Putamen (tissue), 1 donor: Measurements from ENCODE around the gene OR1J1.

Experiments
- DNase-seq: peaks from one replicate; pipeline ENCODE4 v3.0.0-alpha.2; 2016; ENCODE audit warnings: low spot score

Gene OR1J1

DNA sequence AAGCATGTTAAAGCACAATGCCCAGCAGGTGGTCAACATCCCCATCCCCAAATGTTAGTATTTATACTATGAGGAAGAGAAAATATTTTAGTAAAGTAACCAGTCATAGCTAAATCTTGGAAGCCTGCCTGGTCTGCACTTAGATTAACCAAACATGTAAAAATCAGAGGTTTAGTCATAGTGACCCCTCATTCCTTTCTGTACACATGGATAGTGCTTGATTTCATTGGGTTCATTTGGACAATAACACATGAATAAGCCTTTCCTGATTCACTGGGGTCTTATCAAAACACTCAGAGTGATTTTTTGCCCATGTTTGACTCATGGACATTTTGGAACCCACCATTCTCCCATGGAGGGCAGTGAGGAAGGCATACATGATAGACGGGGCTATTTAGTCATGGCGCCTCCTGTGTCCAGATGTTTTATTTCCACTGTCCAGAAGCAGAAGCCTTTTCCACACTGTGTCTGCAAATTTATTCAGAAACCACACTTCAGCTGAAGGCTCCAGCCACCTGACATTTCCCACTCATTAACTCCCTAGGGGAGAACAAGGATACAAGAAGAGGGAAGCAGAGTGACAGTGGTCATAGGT is 32.5 kb downstream of the OR1J1 start:
- no peak for DNase-seq

DNA sequence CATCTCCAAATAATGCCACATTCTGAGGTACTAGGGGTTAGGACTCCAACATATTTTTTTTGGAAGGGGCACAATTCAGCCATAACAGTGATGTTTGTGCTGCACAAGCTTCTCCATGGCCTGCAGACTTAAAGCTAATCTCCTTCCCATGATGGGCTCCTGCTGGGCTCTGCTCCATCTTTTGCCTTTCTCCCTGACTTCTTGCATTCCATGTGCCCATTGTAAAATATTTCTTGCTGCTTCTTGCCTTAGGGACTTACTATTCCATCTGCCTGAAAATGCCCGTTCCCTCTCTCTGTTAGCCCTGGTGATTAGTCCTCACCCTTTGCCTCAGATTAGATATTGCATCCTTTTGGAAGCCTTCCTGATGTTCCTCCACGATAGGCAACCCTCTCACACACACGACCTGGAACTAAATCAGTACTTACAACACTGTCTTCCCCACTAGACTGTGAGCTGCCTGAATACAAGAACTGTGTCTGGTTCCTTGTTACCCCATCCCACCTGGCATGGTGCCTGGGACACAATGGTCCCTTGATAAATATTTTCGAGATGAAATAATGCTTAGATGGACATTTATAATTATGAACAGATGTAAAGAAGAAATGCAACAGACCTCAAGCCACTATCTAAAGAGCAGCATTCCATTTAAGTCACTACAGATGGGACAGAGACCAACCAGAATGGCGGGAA is 33.5 kb downstream of the OR1J1 start:
- no peak for DNase-seq

DNA sequence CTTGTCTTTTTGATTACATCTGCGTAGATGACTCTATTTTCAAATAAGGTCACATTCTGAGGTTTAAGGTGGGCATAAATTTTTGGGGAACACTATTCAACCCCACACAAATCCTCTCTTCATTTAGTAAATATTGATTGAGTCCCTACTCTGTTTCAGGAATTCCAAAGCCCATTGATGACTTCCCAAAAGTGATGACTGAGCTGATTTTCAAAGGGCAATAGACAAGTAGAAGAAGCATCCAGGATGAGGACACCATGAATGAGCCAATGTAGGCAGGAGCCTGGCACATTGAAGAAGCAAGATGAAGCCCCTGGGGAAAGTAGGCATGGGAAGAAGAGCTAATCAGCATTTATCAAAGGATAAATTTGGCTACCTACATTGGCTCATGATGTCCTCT is 35.2 kb downstream of the OR1J1 start:
- no peak for DNase-seq
